Sigmoid colon (tissue), 4 donors: Measurements from ENCODE around the gene CLVS2.

Experiments
- EP300 ChIP-seq, 4 donors: sonication (generic); formaldehyde crosslinking; IDR thresholded peaks; one replicate each; pipeline ENCODE4 v1.6.1; 2017; ENCODE audit warnings: antibody characterized with exemption in 4 of 4
- POLR2A ChIP-seq, 2 donors: fragments of 450-650 bp; IDR thresholded peaks; one replicate each; pipeline ENCODE4 v1.6.1; 2016; ENCODE audit warnings: antibody characterized with exemption in 2 of 2, mild to moderate bottlenecking in 2 of 2, moderate library complexity in 2 of 2
- POLR2AphosphoS5 ChIP-seq, 4 donors: sonication (generic); formaldehyde crosslinking; IDR thresholded peaks; one replicate each; pipeline ENCODE4 v1.6.1; 2017; ENCODE audit warnings: antibody characterized with exemption in 4 of 4
- TF ChIP-seq, protein P1 (sequence below), 4 experiments: fragments of 450-650 bp in 3 of 4; fragments of 200-600 bp in 1 of 4; IDR thresholded peaks; one replicate each; pipeline ENCODE4 v1.5.1; 2016 to 2019; ENCODE audit warnings: antibody characterized with exemption in 4 of 4, mild to moderate bottlenecking in 3 of 4, moderate library complexity in 2 of 4

DNA sequence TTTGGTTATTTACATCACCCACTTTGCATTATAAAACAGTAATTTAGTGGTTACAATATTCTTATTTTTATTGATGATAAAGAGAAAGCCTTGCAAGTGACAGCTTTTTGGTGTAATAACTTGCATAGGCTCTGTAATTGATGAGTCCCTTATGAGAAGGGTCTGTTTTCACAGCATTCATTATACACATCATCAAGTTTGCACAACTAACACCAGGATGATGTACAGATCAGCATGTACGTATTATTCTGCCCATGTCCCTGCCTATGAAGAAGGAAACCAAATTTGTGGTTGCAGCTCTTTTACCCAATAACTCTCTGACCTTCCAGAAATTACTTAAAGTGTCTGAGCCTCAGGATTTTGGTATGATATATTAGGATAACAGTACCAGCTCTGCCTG lies 59.2 kb downstream of the CLVS2 start:
- TF ChIP-seq POLR2AphosphoS5 (IDR thresholded peaks at IDR 0.05) (no peak), POLR2A (IDR thresholded peaks at IDR 0.05) (no peak), EP300 (IDR thresholded peaks at IDR 0.05) (no peak)
- TF ChIP-seq, protein P1, sequence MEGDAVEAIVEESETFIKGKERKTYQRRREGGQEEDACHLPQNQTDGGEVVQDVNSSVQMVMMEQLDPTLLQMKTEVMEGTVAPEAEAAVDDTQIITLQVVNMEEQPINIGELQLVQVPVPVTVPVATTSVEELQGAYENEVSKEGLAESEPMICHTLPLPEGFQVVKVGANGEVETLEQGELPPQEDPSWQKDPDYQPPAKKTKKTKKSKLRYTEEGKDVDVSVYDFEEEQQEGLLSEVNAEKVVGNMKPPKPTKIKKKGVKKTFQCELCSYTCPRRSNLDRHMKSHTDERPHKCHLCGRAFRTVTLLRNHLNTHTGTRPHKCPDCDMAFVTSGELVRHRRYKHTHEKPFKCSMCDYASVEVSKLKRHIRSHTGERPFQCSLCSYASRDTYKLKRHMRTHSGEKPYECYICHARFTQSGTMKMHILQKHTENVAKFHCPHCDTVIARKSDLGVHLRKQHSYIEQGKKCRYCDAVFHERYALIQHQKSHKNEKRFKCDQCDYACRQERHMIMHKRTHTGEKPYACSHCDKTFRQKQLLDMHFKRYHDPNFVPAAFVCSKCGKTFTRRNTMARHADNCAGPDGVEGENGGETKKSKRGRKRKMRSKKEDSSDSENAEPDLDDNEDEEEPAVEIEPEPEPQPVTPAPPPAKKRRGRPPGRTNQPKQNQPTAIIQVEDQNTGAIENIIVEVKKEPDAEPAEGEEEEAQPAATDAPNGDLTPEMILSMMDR (IDR thresholded peaks at IDR 0.05): no peak
